Ovary (tissue), 9 donors: ENCODE data around the gene NTRK3. TPM values are rescaled to one million over a fixed set of nuclear protein-coding genes. Genes with fewer than 3 reads are reported as not detected.

Experiments
- DNase-seq, 5 donors: peaks; one replicate each; pipeline ENCODE4 v3.0.0-alpha.2; 2019 to 2020
- H3K27ac ChIP-seq, 2 donors: fragments of 200-600 bp; one replicate each; pipeline versions ENCODE4 v1.5.1 to v1.8.0; 2019 to 2022
- H3K27me3 ChIP-seq: fragments of 200-600 bp; one replicate; pipeline ENCODE4 v1.8.0; 2022
- H3K36me3 ChIP-seq: fragments of 200-600 bp; sonication (generic); one replicate; pipeline ENCODE4 v1.5.1; 2019
- H3K4me1 ChIP-seq: one replicate; pipeline ENCODE4 v1.8.1; 2013; ENCODE audit warnings: mild to moderate bottlenecking, moderate library complexity; ENCODE audit not compliant: insufficient read depth
- H3K4me3 ChIP-seq: fragments of 200-600 bp; sonication (generic); one replicate; pipeline ENCODE4 v1.5.1; 2017
- H3K9me3 ChIP-seq, 2 donors: fragments of 200-600 bp in 1 of 2; sonication (generic) in 1 of 2; one replicate each; pipeline versions ENCODE4 v1.5.1 to v1.8.1; 2013 to 2019; ENCODE audit warnings: mild to moderate bottlenecking in 1 of 2, moderate library complexity in 1 of 2
- EP300 ChIP-seq: sonication (generic); formaldehyde crosslinking; IDR thresholded peaks from one replicate; pipeline ENCODE4 v1.6.1; 2017; ENCODE audit warnings: antibody characterized with exemption
- POLR2A ChIP-seq: fragments of 450-650 bp; IDR thresholded peaks from one replicate; pipeline ENCODE4 v1.6.1; 2017; ENCODE audit warnings: antibody characterized with exemption, mild to moderate bottlenecking, moderate library complexity
- WGBS, 3 donors: extraction: QIAGEN DNeasy Blood & Tissue Kit in 1 of 3; methylation state at CpG; one replicate each; pipeline versions ENCODE4 v1.1.5 to v1.1.7; 2013 to 2017; 5-methylcytosine and 5-hydroxymethylcytosine counted together
- intact Hi-C, 4 donors: fragments of 100-400 bp; cut with DNase I; formaldehyde crosslinking; loops; one replicate each; pipeline versions ENCODE4 v1.11.0 to v1.15.1; 2022 to 2023
- polyA plus RNA-seq, 2 donors: library from polyadenylated mRNA; stranded (reverse); fragments of 200-250 nt in 1 of 2; fragments of 350-450 nt in 1 of 2; fragmentation: Illumina TruSeq in 1 of 2; extraction: RNeasy Lipid Tissue Mini Kit (QIAGEN cat#74804) in 1 of 2; gene quantifications; one replicate each; pipeline ENCODE4 v1.2.3, GENCODE V29; 2013 to 2014
- total RNA-seq, 7 donors: library from RNA; depleted of rRNA in 2 of 7; stranded (reverse); fragments of >200 nt in 2 of 7; fragmentation: NEBNext Ultra II Directional in 3 of 7; extraction: Animal tissue kit (Norgen Biotek cat#: 25700) in 3 of 7; gene quantifications; one replicate each; pipeline versions ENCODE4 v1.1.0 to v1.2.4, GENCODE V29; 2016 to 2023
- TF ChIP-seq, protein P1 (sequence below), 3 donors: fragments of 450-650 bp in 2 of 3; fragments of 200-600 bp in 1 of 3; IDR thresholded peaks; one replicate each; pipeline versions ENCODE4 v1.5.1 to v1.8.0; 2016 to 2022; ENCODE audit warnings: antibody characterized with exemption in 3 of 3, mild to moderate bottlenecking in 1 of 3
- donor health status: DM: no; HTN: no; CAD: no; lungs with moderate emphysema.
- donor health status: DM: no; HTN: no; CAD: no.
- donor health status: Bipolar disorder and iron deficiency.
- donor health status: DM: yes; HTN: yes; CAD: no.
- donor health status: DM: no; HTN: no; CAD: no.
- donor health status: DM: yes; HTN: yes; CAD: no.

Gene NTRK3
- total and polyA plus RNA-seq, 9 donors = 0.77 to 14.6 (median 2.7) TPM

DNA sequence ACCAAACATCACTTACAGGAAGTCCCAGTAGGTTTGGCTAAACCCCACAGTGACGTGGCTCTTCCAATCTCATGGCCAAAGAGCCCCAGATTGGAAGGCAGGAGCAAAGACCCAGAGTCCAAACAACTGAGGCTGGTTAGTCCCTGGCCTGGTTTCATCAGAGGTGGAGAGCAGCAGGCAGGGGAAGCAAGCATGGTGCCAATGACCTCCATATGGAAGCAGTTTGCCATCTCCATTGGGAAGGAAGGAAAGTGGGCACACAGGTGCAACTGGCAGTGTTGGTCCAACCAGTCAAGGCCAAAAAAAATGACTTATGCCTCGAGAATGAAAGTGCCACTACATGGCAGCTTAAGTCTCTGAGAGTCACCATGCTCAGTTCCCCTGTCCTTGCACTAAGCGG lies 175.9 kb downstream of the NTRK3 start:
- no peak overlapping the region for H3K27ac ChIP-seq
- 69 to 73% (median 73%) methylated on average over 3 of the region's 3 CpGs for WGBS, 3 donors
- TF ChIP-seq POLR2A = no peak
- TF ChIP-seq EP300 = no peak
- TF ChIP-seq, protein P1, sequence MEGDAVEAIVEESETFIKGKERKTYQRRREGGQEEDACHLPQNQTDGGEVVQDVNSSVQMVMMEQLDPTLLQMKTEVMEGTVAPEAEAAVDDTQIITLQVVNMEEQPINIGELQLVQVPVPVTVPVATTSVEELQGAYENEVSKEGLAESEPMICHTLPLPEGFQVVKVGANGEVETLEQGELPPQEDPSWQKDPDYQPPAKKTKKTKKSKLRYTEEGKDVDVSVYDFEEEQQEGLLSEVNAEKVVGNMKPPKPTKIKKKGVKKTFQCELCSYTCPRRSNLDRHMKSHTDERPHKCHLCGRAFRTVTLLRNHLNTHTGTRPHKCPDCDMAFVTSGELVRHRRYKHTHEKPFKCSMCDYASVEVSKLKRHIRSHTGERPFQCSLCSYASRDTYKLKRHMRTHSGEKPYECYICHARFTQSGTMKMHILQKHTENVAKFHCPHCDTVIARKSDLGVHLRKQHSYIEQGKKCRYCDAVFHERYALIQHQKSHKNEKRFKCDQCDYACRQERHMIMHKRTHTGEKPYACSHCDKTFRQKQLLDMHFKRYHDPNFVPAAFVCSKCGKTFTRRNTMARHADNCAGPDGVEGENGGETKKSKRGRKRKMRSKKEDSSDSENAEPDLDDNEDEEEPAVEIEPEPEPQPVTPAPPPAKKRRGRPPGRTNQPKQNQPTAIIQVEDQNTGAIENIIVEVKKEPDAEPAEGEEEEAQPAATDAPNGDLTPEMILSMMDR (IDR thresholded peaks at IDR 0.05) = no peak
- intact Hi-C loops = loop anchor here in 1 of 4 donors (5.0 kb wide), 1 partner anchor 52 kb away; no protein-coding TSS in a partner anchor
- H3K4me3 ChIP-seq = no peak overlapping the region
- no peak for DNase-seq
- no peaks in the 10 kb centered on the region for H3K27me3 ChIP-seq
- no peaks in the 10 kb centered on the region for H3K36me3 ChIP-seq
- no peaks in the 10 kb centered on the region for H3K9me3 ChIP-seq
- peaks cover 2% of the 10 kb centered on the region for H3K4me1 ChIP-seq

DNA sequence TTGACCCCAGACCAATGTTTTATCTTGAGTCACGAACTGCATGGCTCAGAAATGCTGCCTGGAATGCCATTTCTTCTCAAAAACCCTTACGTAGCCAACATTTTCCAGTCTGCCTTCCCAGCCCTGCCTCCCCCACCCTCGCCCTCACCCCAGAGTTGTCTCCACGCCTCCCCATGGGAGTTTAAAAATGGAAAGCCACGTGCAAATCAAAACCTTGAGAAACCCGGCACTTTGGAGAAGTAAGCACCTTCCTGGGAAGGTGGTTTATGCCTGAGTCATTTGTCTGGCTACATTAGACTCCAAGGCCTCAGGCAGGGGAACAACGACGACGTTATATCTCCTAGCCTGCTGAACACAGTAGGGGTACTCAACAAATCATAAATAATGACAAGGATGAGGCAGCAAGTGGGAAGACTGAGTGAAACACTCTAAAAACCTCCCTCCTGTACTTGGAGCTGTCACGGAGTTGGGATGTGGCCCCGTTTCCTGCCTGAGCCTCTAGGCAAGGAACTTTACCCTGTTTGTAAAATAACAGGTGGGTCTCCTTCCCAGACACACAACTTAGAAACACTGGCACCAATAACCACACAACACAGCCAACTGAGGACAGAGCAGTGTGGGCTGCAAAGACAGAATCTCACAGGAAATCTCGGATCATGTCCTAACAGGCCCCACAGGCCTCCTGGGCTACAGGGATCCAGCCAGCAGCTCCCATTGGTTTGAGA lies 179.1 kb downstream of the NTRK3 start:
- intact Hi-C loops = loop anchor here in 1 of 4 donors (10.0 kb wide), 1 partner anchor 133 kb away; no protein-coding TSS in a partner anchor
- TF ChIP-seq, protein P1 (IDR thresholded peaks at IDR 0.05) = no peak
- TF ChIP-seq EP300 (no peak), POLR2A (no peak)
- H3K4me1 ChIP-seq = peaks cover 2% of the 10 kb centered on the region
- H3K4me3 ChIP-seq = no peak overlapping the region
- H3K9me3 ChIP-seq = no peaks in the 10 kb centered on the region
- H3K36me3 ChIP-seq = no peaks in the 10 kb centered on the region
- no peaks in the 10 kb centered on the region for H3K27me3 ChIP-seq
- H3K27ac ChIP-seq = no peak overlapping the region
- 28 to 33% (median 32%) methylated on average over 12 of the region's 12 CpGs for WGBS, 3 donors
- DNase-seq = no peak

DNA sequence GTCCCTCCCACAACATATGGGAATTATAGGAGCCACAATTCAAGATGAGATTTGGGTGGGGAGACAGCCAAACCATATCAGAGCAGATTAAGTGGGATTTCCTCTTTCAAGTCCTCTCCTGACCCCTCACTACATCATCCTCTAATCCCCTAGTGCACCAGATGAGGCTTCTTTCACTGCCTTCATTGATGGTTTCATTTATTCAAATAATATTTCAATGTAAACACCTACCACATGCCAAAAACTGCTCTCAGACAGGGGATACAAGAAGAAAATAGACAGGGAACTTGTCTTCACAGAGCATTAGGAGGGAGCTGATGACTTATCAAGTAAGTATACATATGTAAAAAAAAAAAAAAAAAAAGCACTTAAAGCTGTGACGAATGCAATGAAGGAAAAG lies 180.2 kb downstream of the NTRK3 start:
- TF ChIP-seq POLR2A = no peak
- TF ChIP-seq EP300 = no peak
- TF ChIP-seq, protein P1 (IDR thresholded peaks at IDR 0.05) = no peak
- Histone ChIP-seq H3K4me1 (peaks cover 2% of the 10 kb centered on the region), H3K9me3 (no peaks in the 10 kb centered on the region), H3K36me3 (no peaks in the 10 kb centered on the region), H3K4me3 (no peak overlapping the region), H3K27me3 (no peaks in the 10 kb centered on the region), H3K27ac (no peak overlapping the region)
- DNase-seq = no peak
- intact Hi-C loops = loop anchor here in 1 of 4 donors (10.0 kb wide), 1 partner anchor 132 kb away; no protein-coding TSS in a partner anchor
- 69 to 91% (median 74%) methylated on average over 1 of the region's 1 CpG for WGBS, 3 donors

DNA sequence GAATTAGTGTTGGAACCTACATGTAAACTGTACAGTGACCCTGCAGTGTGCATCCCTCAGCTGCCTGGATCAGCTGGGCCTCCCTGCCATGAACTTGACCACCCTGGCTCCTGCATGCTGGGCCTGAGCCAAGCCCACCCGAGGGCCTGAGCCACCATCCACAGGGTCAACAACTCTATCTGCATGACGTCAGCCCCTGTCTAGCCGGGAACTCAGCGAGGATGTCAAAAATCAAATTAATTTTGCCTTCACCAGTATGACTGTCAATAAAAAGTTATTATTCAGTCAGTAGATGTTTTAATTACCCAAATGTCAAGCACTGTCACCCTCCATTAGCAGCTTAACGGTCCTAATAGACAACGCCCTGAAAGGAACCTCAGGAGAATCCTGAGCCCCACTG lies 181.4 kb downstream of the NTRK3 start:
- Histone ChIP-seq H3K4me3 (no peak overlapping the region), H3K27me3 (no peaks in the 10 kb centered on the region), H3K36me3 (no peaks in the 10 kb centered on the region), H3K27ac (no peak overlapping the region), H3K9me3 (no peaks in the 10 kb centered on the region), H3K4me1 (peaks cover 2% of the 10 kb centered on the region)
- no peak for DNase-seq
- WGBS, 3 donors = 62 to 74% (median 72%) methylated on average over 6 of the region's 6 CpGs
- intact Hi-C loops = loop anchor here in 1 of 4 donors (10.0 kb wide), 1 partner anchor 130 kb away; no protein-coding TSS in a partner anchor
- TF ChIP-seq EP300 (no peak), POLR2A (no peak)
- TF ChIP-seq, protein P1 (IDR thresholded peaks at IDR 0.05) = no peak
